Measurements from ENCODE around the gene WNT9A. TPM values are rescaled to one million over a fixed set of nuclear protein-coding genes. Genes with fewer than 3 reads are reported as not detected.

The WNT9A gene
- total and polyA plus RNA-seq, 4 donors: 2.6 to 8.6 (median 4.9) TPM

GRCh38 chr1:227915564-227916553, 31.9 kb downstream of the WNT9A start:
- no peak for DNase-seq
- 72 to 74% methylated on average over 22 of the region's 22 CpGs for WGBS, 2 donors
- H3K9ac ChIP-seq (ENCODE audit: insufficient read depth in 1 of 2, low read length in 2 of 2): no peak overlapping the region
- no peak overlapping the region for H3K4me3 ChIP-seq
- H3K27me3 ChIP-seq (ENCODE audit: control insufficient read depth in 3 of 3, insufficient read depth in 3 of 3, low read length in 2 of 3): no peaks in the 10 kb centered on the region
- H3K36me3 ChIP-seq (ENCODE audit: control insufficient read depth in 4 of 4, insufficient read depth in 4 of 4, low read length in 4 of 4): peaks cover 0 to under 1% (median 0%) of the 10 kb centered on the region in 4 donors
- H3K4me1 ChIP-seq (ENCODE audit: control insufficient read depth in 5 of 5, insufficient read depth in 5 of 5, low read length in 5 of 5): peaks cover 0 to 28% (median 7%) of the 10 kb centered on the region in 5 donors
- TF ChIP-seq CTCF (IDR thresholded peaks at IDR 0.05; ENCODE audit: control extremely low read depth, extremely low read depth): no peak
- peaks cover 0 to 2% (median 0%) of the 10 kb centered on the region in 4 donors for H3K9me3 ChIP-seq (ENCODE audit: control insufficient read depth in 4 of 4, insufficient read depth in 3 of 4, low read length in 3 of 4)
- ATAC-seq (ENCODE audit: insufficient read depth, low FRiP score): no peak
- H3K27ac ChIP-seq (ENCODE audit: low read depth in 1 of 2, low read length in 1 of 2): no peak overlapping the region

- H3K27me3 ChIP-seq (ENCODE audit: control insufficient read depth in 3 of 3, insufficient read depth in 3 of 3, low read length in 2 of 3): no peaks in the 10 kb centered on the region
- H3K4me3 ChIP-seq: no peak overlapping the region
- no peak overlapping the region for H3K27ac ChIP-seq (ENCODE audit: low read depth in 1 of 2, low read length in 1 of 2)
- no peaks in the 10 kb centered on the region for H3K36me3 ChIP-seq (ENCODE audit: control insufficient read depth in 4 of 4, insufficient read depth in 4 of 4, low read length in 4 of 4)
- peaks cover 0 to 28% (median 7%) of the 10 kb centered on the region in 5 donors for H3K4me1 ChIP-seq (ENCODE audit: control insufficient read depth in 5 of 5, insufficient read depth in 5 of 5, low read length in 5 of 5)
- no peak for TF ChIP-seq CTCF (IDR thresholded peaks at IDR 0.05; ENCODE audit: control extremely low read depth, extremely low read depth)
- no peak for ATAC-seq (ENCODE audit: insufficient read depth, low FRiP score)
- no peak overlapping the region for H3K9ac ChIP-seq (ENCODE audit: insufficient read depth in 1 of 2, low read length in 2 of 2)
- DNase-seq: no peak
- WGBS, 2 donors: 80 to 90% methylated on average over 7 of the region's 7 CpGs
- peaks cover 0 to 2% (median 0%) of the 10 kb centered on the region in 4 donors for H3K9me3 ChIP-seq (ENCODE audit: control insufficient read depth in 4 of 4, insufficient read depth in 3 of 4, low read length in 3 of 4)
Measured at GRCh38 chr1:227914801-227915563, 32.8 kb downstream of the WNT9A start.

- DNase-seq (peak; percentile 78 to 86 (median 84)), ATAC-seq (ENCODE audit: insufficient read depth, low FRiP score) (no peak)
- Histone ChIP-seq H3K36me3 (ENCODE audit: control insufficient read depth in 4 of 4, insufficient read depth in 4 of 4, low read length in 4 of 4) (no peaks in the 10 kb centered on the region), H3K9ac (ENCODE audit: insufficient read depth in 1 of 2, low read length in 2 of 2) (no peak overlapping the region), H3K9me3 (ENCODE audit: control insufficient read depth in 4 of 4, insufficient read depth in 3 of 4, low read length in 3 of 4) (peaks cover 0 to 2% (median 0%) of the 10 kb centered on the region in 4 donors), H3K27me3 (ENCODE audit: control insufficient read depth in 3 of 3, insufficient read depth in 3 of 3, low read length in 2 of 3) (no peaks in the 10 kb centered on the region), H3K4me1 (ENCODE audit: control insufficient read depth in 5 of 5, insufficient read depth in 5 of 5, low read length in 5 of 5) (peaks cover 0 to 28% (median 7%) of the 10 kb centered on the region in 5 donors), H3K27ac (ENCODE audit: low read depth in 1 of 2, low read length in 1 of 2) (no peak overlapping the region), H3K4me3 (no peak overlapping the region)
- 76 to 80% methylated on average over 17 of the region's 17 CpGs for WGBS, 2 donors
- no peak for TF ChIP-seq CTCF (IDR thresholded peaks at IDR 0.05; ENCODE audit: control extremely low read depth, extremely low read depth)
Measured at GRCh38 chr1:227913764-227914721, 33.7 kb downstream of the WNT9A start.

All from lung (tissue), 12 donors.